ENCODE data around the gene VCAN.

VCAN gene

DNA sequence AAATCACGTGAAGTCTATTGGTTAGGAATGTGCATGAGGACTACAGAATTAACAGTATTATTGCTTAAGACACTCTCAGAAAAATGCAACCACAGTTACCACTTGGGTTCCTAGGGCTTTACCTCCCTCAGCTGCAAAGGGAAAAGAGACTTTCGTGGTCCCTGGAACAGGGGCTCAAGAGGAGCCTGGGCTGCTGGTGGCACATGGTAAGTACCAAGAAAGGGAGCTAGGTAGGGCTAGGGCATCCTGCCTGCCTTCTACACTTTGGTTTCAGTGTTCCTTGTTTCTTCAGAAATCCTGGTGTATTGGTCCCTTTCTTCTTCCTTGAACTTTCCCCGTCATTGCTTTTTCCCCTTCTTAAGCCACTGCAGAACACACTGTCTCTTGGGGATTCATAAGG lies 7.3 kb upstream of the VCAN start:
- peaks cover 3 to 5% of the 10 kb centered on the region in 2 donors for H3K27me3 ChIP-seq (ENCODE audit: control insufficient read depth in 1 of 2, insufficient read depth in 2 of 2, low read length in 2 of 2)
- H3K9me3 ChIP-seq (ENCODE audit: control insufficient read depth in 1 of 2, low read length in 2 of 2): no peaks in the 10 kb centered on the region
- no peak overlapping the region for H3K27ac ChIP-seq (ENCODE audit: low read depth, low read length)
- no peaks in the 10 kb centered on the region for H3K4me1 ChIP-seq (ENCODE audit: control insufficient read depth in 1 of 2, insufficient read depth in 2 of 2, low read length in 2 of 2)
- no peak overlapping the region for H3K9ac ChIP-seq (ENCODE audit: low read depth in 1 of 2, low read length in 2 of 2)
- H3K4me3 ChIP-seq (ENCODE audit: low read depth in 1 of 2, low read length in 2 of 2): no peak overlapping the region
- no peaks in the 10 kb centered on the region for H3K36me3 ChIP-seq (ENCODE audit: control insufficient read depth in 1 of 2, insufficient read depth in 2 of 2, low read length in 2 of 2)

DNA sequence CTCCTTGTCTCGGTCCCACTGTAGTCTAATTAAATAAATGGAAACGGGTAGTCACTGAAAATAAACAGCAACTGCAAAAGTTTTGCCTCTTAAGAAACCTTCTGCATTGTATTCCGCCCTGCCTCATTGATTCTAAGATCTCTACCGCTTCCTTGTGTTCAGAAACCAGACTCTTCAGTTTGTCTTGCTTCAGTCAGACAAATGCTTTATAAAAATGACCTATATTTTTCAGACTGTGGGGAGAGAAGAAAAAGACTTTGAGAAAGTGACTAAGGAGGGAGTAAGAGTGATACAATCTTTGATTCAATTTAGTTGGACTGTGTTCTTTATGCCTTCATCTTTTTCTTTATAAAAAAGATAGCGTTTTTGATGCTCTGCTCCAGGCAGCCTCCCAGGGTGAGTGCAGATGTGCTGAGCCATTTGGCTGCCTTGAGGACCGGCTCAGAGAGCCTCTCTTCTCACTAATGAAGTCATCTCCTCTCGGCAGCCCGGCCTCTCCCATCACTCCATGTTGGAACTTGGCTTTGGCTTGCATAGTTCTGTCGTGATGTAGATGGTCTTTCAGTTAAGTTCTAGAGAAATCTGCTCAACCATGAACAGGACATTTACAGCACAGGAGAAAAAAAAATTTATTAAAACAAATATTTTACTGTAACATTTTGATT lies 4.0 kb upstream of the VCAN start:
- Histone ChIP-seq H3K4me3 (ENCODE audit: low read depth in 1 of 2, low read length in 2 of 2) (no peak overlapping the region), H3K27ac (ENCODE audit: low read depth, low read length) (no peak overlapping the region), H3K36me3 (ENCODE audit: control insufficient read depth in 1 of 2, insufficient read depth in 2 of 2, low read length in 2 of 2) (no peaks in the 10 kb centered on the region), H3K27me3 (ENCODE audit: control insufficient read depth in 1 of 2, insufficient read depth in 2 of 2, low read length in 2 of 2) (peaks cover 15 to 34% of the 10 kb centered on the region in 2 donors), H3K4me1 (ENCODE audit: control insufficient read depth in 1 of 2, insufficient read depth in 2 of 2, low read length in 2 of 2) (no peaks in the 10 kb centered on the region), H3K9ac (ENCODE audit: low read depth in 1 of 2, low read length in 2 of 2) (no peak overlapping the region), H3K9me3 (ENCODE audit: control insufficient read depth in 1 of 2, low read length in 2 of 2) (no peaks in the 10 kb centered on the region)

DNA sequence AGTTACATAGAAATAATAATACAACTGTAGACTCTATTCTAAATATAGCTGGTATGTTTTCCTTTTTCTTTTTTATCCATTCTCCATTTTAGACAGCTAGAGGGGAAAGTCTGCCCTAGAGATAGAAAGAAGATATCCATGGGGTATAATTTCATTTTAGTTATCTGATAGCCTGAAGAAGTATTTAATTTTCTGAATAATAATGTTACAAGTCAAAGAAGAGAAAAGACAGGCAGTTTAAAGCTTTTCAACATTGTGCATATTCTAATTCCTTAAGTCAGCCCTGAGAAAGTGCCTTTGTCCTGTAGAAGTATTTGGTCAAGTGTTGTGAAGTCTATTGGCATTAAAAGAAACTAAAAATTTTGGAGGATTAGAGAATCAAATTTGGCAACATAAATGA lies 2.5 kb upstream of the VCAN start:
- peaks cover 31 to 50% of the 10 kb centered on the region in 2 donors for H3K27me3 ChIP-seq (ENCODE audit: control insufficient read depth in 1 of 2, insufficient read depth in 2 of 2, low read length in 2 of 2)
- no peak overlapping the region for H3K9ac ChIP-seq (ENCODE audit: low read depth in 1 of 2, low read length in 2 of 2)
- H3K9me3 ChIP-seq (ENCODE audit: control insufficient read depth in 1 of 2, low read length in 2 of 2): no peaks in the 10 kb centered on the region
- H3K4me3 ChIP-seq (ENCODE audit: low read depth in 1 of 2, low read length in 2 of 2): no peak overlapping the region
- no peaks in the 10 kb centered on the region for H3K36me3 ChIP-seq (ENCODE audit: control insufficient read depth in 1 of 2, insufficient read depth in 2 of 2, low read length in 2 of 2)
- peaks cover 1 to 11% of the 10 kb centered on the region in 2 donors for H3K4me1 ChIP-seq (ENCODE audit: control insufficient read depth in 1 of 2, insufficient read depth in 2 of 2, low read length in 2 of 2)
- H3K27ac ChIP-seq (ENCODE audit: low read depth, low read length): no peak overlapping the region

DNA sequence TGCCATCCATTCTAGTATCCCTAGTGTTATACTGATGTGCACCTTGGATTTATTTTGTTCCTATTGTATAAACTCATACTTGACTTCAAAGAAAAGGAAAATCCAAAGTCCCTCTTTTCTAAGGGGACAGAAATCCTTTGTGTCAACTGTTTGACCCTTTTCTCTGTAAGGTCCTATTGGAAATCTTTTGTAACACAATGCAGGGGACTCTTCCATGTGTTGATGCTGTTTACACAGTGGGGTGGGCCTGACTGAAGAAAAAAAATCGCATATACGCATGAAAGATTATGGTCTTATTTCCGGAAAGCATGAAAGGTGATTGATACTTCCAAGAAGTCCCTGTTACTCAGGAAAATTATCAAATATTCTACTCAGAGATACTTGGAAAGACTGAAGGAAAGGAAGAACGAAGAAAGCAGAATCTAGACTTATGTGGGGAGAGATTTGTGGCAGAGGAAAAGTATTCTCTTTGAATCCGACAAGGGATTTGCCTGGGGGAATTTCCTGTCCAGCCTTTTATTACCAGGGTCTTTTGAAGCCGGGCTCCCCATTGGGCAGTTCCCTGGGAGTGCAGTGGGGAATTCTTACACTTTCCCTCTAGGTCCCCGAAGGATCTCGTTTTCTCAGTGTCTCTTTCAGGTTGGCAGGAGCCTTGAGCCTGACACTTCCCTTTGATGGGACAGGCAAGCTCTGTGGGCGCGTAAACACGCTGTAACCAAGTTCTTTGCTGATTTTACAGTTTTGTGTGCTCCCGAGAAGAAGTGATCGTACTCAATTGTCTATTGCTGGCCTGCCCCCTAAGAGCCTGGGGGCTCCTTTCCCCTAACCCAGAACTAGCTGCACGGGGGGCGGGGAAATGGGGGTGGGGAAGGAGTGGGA lies 779 bp upstream of the VCAN start:
- H3K9ac ChIP-seq (ENCODE audit: low read depth in 1 of 2, low read length in 2 of 2): no peak overlapping the region
- H3K9me3 ChIP-seq (ENCODE audit: control insufficient read depth in 1 of 2, low read length in 2 of 2): no peaks in the 10 kb centered on the region
- peaks cover 36 to 61% of the 10 kb centered on the region in 2 donors for H3K27me3 ChIP-seq (ENCODE audit: control insufficient read depth in 1 of 2, insufficient read depth in 2 of 2, low read length in 2 of 2)
- no peaks in the 10 kb centered on the region for H3K36me3 ChIP-seq (ENCODE audit: control insufficient read depth in 1 of 2, insufficient read depth in 2 of 2, low read length in 2 of 2)
- peaks cover 4 to 13% of the 10 kb centered on the region in 2 donors for H3K4me1 ChIP-seq (ENCODE audit: control insufficient read depth in 1 of 2, insufficient read depth in 2 of 2, low read length in 2 of 2)
- no peak overlapping the region for H3K27ac ChIP-seq (ENCODE audit: low read depth, low read length)
- peak overlapping the region in 1 of 2 donors; percentile 34 for H3K4me3 ChIP-seq (ENCODE audit: low read depth in 1 of 2, low read length in 2 of 2)

DNA sequence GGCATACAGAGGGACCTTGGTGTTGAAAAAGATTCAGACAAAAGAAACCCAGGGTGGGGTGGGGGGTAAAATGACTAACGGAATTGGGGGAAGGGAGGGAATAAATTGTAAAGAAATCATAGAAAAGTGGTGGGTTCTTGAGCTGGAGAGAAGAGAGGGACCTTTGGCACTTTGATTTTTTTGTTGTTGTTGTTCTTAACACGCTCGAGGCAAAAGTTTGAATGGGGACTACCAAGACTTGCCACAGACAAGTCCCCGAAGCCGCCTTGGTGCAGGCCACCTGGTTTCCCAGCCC lies 616 bp downstream of the VCAN start:
- H3K27me3 ChIP-seq (ENCODE audit: control insufficient read depth in 1 of 2, insufficient read depth in 2 of 2, low read length in 2 of 2): peaks cover 44 to 67% of the 10 kb centered on the region in 2 donors
- no peak overlapping the region for H3K27ac ChIP-seq (ENCODE audit: low read depth, low read length)
- no peaks in the 10 kb centered on the region for H3K36me3 ChIP-seq (ENCODE audit: control insufficient read depth in 1 of 2, insufficient read depth in 2 of 2, low read length in 2 of 2)
- H3K9me3 ChIP-seq (ENCODE audit: control insufficient read depth in 1 of 2, low read length in 2 of 2): no peaks in the 10 kb centered on the region
- H3K9ac ChIP-seq (ENCODE audit: low read depth in 1 of 2, low read length in 2 of 2): no peak overlapping the region
- peak overlapping the region; percentile 70 to 78 for H3K4me3 ChIP-seq (ENCODE audit: low read depth in 1 of 2, low read length in 2 of 2)
- H3K4me1 ChIP-seq (ENCODE audit: control insufficient read depth in 1 of 2, insufficient read depth in 2 of 2, low read length in 2 of 2): peaks cover 4 to 13% of the 10 kb centered on the region in 2 donors

DNA sequence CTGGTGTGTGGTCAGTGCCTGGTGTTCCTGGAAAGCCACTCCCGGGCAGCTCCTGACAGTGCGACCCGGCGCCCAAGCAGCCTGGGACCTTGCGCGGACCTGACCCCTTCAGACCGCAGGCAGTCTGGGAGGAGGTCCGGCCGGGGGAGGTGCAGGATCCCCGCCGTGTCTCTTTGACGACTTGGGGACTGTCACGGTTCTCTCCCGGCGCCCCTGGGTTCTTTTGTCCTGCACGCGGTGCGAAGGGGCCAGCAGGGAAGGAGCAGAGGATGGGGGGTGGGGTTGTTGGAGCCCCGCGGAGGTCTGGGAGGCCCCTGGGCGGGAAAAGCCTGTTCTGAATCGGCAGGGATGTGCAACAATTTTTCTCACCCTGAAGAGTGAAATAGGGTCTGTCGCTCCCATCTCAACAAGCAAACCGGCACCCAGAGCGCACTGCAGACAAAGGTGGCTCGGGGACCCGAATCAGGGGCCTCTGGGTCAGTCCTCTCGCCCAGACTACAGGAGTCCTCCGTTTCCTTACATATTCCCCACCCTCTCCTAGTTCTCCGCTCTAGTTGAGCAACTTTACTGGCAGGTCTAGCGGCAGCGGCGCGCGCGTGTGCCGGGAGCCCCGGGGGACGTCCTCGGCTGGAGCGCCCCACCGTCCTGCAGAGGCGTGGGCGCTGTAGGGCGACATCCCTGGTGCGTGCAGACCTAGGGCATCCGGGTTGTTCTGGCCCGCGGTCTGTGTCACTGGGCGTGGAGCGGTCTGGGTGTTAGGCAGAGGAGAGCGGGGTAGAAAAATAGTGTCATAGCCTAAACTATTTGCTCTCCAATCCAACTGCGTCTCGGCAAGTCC lies 1.2 kb downstream of the VCAN start:
- H3K4me3 ChIP-seq (ENCODE audit: low read depth in 1 of 2, low read length in 2 of 2): peak overlapping the region; percentile 70 to 78
- peaks cover 4 to 13% of the 10 kb centered on the region in 2 donors for H3K4me1 ChIP-seq (ENCODE audit: control insufficient read depth in 1 of 2, insufficient read depth in 2 of 2, low read length in 2 of 2)
- H3K36me3 ChIP-seq (ENCODE audit: control insufficient read depth in 1 of 2, insufficient read depth in 2 of 2, low read length in 2 of 2): no peaks in the 10 kb centered on the region
- H3K9ac ChIP-seq (ENCODE audit: low read depth in 1 of 2, low read length in 2 of 2): peak overlapping the region; percentile 2 to 4
- no peak overlapping the region for H3K27ac ChIP-seq (ENCODE audit: low read depth, low read length)
- peaks cover 44 to 67% of the 10 kb centered on the region in 2 donors for H3K27me3 ChIP-seq (ENCODE audit: control insufficient read depth in 1 of 2, insufficient read depth in 2 of 2, low read length in 2 of 2)
- H3K9me3 ChIP-seq (ENCODE audit: control insufficient read depth in 1 of 2, low read length in 2 of 2): no peaks in the 10 kb centered on the region

DNA sequence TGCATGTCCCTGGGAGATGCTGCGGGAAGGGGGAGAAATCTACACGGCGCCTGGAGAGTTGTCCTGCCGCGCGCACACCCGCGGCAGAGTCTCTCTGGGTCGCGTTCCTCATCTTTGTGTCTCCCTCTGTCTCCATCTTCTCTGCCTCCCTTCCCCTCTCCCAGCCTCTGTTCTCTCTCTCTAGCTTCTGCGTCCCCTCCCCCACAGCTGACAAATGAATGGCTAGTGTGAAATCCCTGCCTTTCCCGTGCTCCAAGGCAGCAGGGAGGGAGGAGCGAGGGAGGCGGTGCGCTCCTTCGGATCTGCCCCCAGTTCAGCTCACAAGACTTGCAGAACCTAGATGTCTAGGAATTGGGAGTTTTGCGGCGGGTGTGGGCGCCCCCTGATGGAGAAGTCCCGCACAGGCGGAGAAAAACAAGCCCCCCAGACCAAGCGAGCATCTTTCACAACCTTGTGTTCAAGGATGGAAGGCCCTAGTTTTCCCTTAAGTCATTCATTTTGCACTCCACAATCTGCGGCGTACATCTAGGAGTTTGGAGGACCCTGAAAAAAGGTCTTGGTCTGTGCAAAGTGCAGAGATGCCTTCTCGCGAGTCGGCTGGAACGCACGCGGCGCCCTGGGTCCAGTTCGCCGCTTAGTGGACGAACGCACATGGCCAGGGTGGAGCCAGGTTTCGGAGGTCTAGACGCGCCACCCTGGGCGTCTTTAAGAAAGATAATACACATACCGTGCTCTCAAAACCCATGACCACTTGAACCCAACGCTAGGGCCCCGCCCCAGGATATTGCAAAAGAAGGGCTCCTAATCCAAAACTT lies 2.0 kb downstream of the VCAN start:
- Histone ChIP-seq H3K36me3 (ENCODE audit: control insufficient read depth in 1 of 2, insufficient read depth in 2 of 2, low read length in 2 of 2) (no peaks in the 10 kb centered on the region), H3K27ac (ENCODE audit: low read depth, low read length) (peak overlapping the region; percentile 15), H3K9me3 (ENCODE audit: control insufficient read depth in 1 of 2, low read length in 2 of 2) (no peaks in the 10 kb centered on the region), H3K9ac (ENCODE audit: low read depth in 1 of 2, low read length in 2 of 2) (peak overlapping the region; percentile 4 to 19), H3K4me3 (ENCODE audit: low read depth in 1 of 2, low read length in 2 of 2) (peak overlapping the region; percentile 70 to 78), H3K27me3 (ENCODE audit: control insufficient read depth in 1 of 2, insufficient read depth in 2 of 2, low read length in 2 of 2) (peaks cover 44 to 67% of the 10 kb centered on the region in 2 donors), H3K4me1 (ENCODE audit: control insufficient read depth in 1 of 2, insufficient read depth in 2 of 2, low read length in 2 of 2) (peaks cover 4 to 13% of the 10 kb centered on the region in 2 donors)

DNA sequence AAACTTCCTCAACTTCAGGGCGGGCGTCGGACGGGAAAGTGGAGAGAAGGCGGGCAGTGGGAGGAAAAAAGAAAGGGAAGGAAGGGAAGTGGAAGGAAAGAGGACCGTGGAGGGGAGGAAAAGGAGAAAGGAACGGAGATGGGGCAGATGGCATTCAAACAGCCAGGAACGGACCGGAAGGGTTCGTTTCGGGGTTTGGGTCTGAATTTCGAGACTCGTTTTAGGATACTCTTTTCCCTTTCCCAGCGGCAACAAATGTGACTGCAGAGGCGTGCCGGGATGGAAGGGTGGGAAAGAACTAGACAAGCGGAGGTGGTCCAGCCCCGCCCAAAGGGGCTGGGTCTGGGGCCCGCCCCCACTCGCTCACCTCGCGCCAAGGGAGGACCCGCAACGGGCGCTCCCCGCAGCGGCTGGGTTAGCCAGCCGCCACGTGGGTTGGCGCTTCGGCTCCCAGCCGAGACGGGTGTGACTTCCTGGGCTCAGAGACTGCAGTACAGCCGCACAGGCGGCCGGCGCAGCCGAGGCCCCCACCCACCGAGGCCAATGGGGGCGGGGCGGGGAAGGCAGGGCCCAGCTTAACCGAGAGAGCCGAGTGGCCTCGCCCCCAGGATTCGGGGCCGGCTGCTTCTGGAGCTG lies 2.7 kb downstream of the VCAN start:
- peak overlapping the region in 1 of 2 donors; percentile 19 for H3K9ac ChIP-seq (ENCODE audit: low read depth in 1 of 2, low read length in 2 of 2)
- no peak overlapping the region for H3K27ac ChIP-seq (ENCODE audit: low read depth, low read length)
- no peaks in the 10 kb centered on the region for H3K36me3 ChIP-seq (ENCODE audit: control insufficient read depth in 1 of 2, insufficient read depth in 2 of 2, low read length in 2 of 2)
- H3K4me1 ChIP-seq (ENCODE audit: control insufficient read depth in 1 of 2, insufficient read depth in 2 of 2, low read length in 2 of 2): peaks cover 4 to 13% of the 10 kb centered on the region in 2 donors
- H3K4me3 ChIP-seq (ENCODE audit: low read depth in 1 of 2, low read length in 2 of 2): peak overlapping the region; percentile 70 to 78
- no peaks in the 10 kb centered on the region for H3K9me3 ChIP-seq (ENCODE audit: control insufficient read depth in 1 of 2, low read length in 2 of 2)
- peaks cover 44 to 62% of the 10 kb centered on the region in 2 donors for H3K27me3 ChIP-seq (ENCODE audit: control insufficient read depth in 1 of 2, insufficient read depth in 2 of 2, low read length in 2 of 2)

DNA sequence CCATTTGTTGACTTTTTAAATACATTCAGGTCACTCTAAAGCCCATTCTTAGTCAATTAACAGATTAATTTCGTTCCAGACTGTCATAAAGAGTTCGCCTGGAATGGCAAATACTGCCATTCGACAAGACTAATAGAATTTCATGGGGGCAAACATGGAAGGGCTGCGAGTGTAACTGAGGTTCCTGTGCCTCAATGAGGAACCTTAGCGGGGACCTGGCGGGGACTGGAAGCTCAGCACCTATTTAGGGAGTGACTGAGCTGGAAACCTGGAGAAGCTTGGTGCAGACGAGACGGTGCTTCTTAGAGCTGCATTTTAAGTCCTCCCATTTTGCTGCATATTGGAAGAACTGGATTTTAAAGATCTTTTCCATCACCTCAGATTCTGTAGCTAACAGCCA lies 3.4 kb downstream of the VCAN start:
- Histone ChIP-seq H3K9ac (ENCODE audit: low read depth in 1 of 2, low read length in 2 of 2) (peak overlapping the region in 1 of 2 donors; percentile 38), H3K27ac (ENCODE audit: low read depth, low read length) (no peak overlapping the region), H3K27me3 (ENCODE audit: control insufficient read depth in 1 of 2, insufficient read depth in 2 of 2, low read length in 2 of 2) (peaks cover 43 to 55% of the 10 kb centered on the region in 2 donors), H3K9me3 (ENCODE audit: control insufficient read depth in 1 of 2, low read length in 2 of 2) (no peaks in the 10 kb centered on the region), H3K4me3 (ENCODE audit: low read depth in 1 of 2, low read length in 2 of 2) (peak overlapping the region in 1 of 2 donors; percentile 78), H3K4me1 (ENCODE audit: control insufficient read depth in 1 of 2, insufficient read depth in 2 of 2, low read length in 2 of 2) (peaks cover 4 to 13% of the 10 kb centered on the region in 2 donors), H3K36me3 (ENCODE audit: control insufficient read depth in 1 of 2, insufficient read depth in 2 of 2, low read length in 2 of 2) (no peaks in the 10 kb centered on the region)
